ENCODE results near the gene IGSF3. TPM values are rescaled to one million over a fixed set of nuclear protein-coding genes. Genes with fewer than 3 reads are reported as not detected.
A peak's percentile ranks its signal among the peaks of the same experiment; 100 is the strongest.
"Not testable (repeated sequence)": the region's sequence is repeated elsewhere in the genome, so short reads cannot be mapped to it uniquely, and the experiment has no call there.

IGSF3 gene
- total and polyA plus RNA-seq, 2 of the 8 experiments (the other 6 are each of a cell fraction or from before 2014, with no cell fraction given): 30.0 to 32.2 TPM

DNA sequence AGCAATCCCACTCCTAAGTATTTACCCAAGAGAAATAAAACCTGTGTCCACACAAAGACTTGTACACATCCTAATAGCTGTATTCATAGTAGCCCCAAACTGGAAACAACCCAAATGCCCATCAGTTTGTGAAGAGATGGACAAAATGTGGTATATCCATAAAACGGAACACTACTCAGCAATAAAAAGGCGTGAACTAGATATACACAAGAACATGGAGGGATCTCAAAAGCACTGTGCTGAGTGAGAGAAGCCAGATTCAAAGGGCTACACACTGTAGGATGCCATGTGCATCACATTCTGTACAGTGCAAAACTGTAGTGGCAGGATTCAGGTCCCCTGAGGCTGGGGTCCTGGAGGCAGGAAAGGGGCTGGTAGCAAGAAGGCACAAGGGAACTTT is 22.5 kb downstream of the IGSF3 start:
- H3K4me2 ChIP-seq (ENCODE audit: insufficient read depth in 1 of 2, low read depth in 2 of 2, low read length in 2 of 2); H3K79me2 ChIP-seq (ENCODE audit: control insufficient read depth in 1 of 2, insufficient read depth in 2 of 2, low read length in 2 of 2); H2BK20ac ChIP-seq (ENCODE audit: low read length); H4K5ac ChIP-seq (ENCODE audit: insufficient read length, low read depth, low read length); H3K18ac ChIP-seq (ENCODE audit: extremely low read depth, low read length); H2AK5ac ChIP-seq (ENCODE audit: low read depth, low read length); H4K20me1 ChIP-seq (replicated peaks in 1 of 2; ENCODE audit: control insufficient read depth in 1 of 2, insufficient read depth in 2 of 2, low read length in 2 of 2); H3K27ac ChIP-seq (ENCODE audit: low read depth, low read length); CTCF ChIA-PET (ENCODE audit: partially characterized antibody); FAIRE-seq; H3K4me1 ChIP-seq (replicated peaks in 1 of 4; ENCODE audit: control insufficient read depth in 3 of 4, insufficient read depth in 4 of 4, low read length in 3 of 4); H3K79me1 ChIP-seq (ENCODE audit: low read depth, low read length); DNase-seq (ENCODE audit: low read depth in 1 of 2, low spot score in 2 of 2); H3K36me3 ChIP-seq (ENCODE audit: control insufficient read depth in 2 of 4, insufficient read depth in 4 of 4, low read length in 3 of 4); H3K56ac ChIP-seq (replicated peaks; ENCODE audit: insufficient read length, low read depth, low read length); H3K23ac ChIP-seq (ENCODE audit: insufficient read length); H3K4ac ChIP-seq (replicated peaks; ENCODE audit: insufficient read length, low read depth, low read length); H3K4me3 ChIP-seq (ENCODE audit: extremely low read depth in 1 of 4, insufficient read depth in 2 of 4, low read depth in 3 of 4, low read length in 4 of 4); H3K9ac ChIP-seq (replicated peaks in 1 of 4; ENCODE audit: extremely low read depth in 1 of 4, low read depth in 3 of 4, low read length in 3 of 4); H2AFZ ChIP-seq (ENCODE audit: low read length); H3K27me3 ChIP-seq (replicated peaks in 1 of 4; ENCODE audit: control insufficient read depth in 3 of 4, extremely low read depth in 1 of 4, insufficient read depth in 3 of 4, low read length in 3 of 4); H4K91ac ChIP-seq (replicated peaks; ENCODE audit: insufficient read length, low read length); H2BK15ac ChIP-seq (ENCODE audit: low read length); H2BK12ac ChIP-seq (ENCODE audit: low read depth, low read length); H2BK5ac ChIP-seq (ENCODE audit: low read depth, low read length); H2BK120ac ChIP-seq (replicated peaks; ENCODE audit: low read depth, low read length); H4K8ac ChIP-seq (ENCODE audit: extremely low read depth, insufficient read depth, low read length); H3K14ac ChIP-seq (ENCODE audit: insufficient read length); H3K9me3 ChIP-seq (ENCODE audit: insufficient read depth in 2 of 2, low read depth in 1 of 2, low read length in 1 of 2); POLR2A ChIA-PET (ENCODE audit: partially characterized antibody); H3K23me2 ChIP-seq (ENCODE audit: low read depth, low read length): not testable (repeated sequence)
- 94% methylated on average over 2 of the region's 2 CpGs; no CpG with 5 or more reads in 1 of the 2 experiments for WGBS, 2 experiments (ENCODE audit: extremely low coverage in 1 of 2, insufficient coverage in 1 of 2, insufficient read length in 1 of 2, insufficient replicate concordance in 2 of 2, low coverage in 1 of 2, low lambda C conversion rate in 2 of 2, missing lambda C conversion rate in 1 of 2)

DNA sequence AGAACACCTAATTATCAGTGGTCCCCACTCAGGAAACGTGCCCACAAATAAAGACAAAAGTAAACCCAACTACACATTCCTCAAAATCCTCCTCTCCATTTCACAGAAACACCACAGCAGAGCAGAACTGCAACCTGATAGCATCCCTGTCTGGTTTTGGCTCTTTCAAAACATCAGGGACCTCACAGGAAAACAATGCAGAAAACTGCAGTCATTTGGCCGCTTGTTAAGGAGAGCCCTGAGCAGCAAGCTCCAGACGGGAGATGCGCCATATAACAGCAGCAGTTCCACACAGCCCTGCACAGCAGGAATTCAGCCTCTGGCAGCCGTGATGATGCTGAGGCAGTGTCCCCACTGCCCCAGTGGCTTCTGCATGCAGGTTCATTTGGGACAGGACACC is 23.4 kb downstream of the IGSF3 start:
- H3K79me1 ChIP-seq (ENCODE audit: low read depth, low read length); H4K20me1 ChIP-seq (replicated peaks in 1 of 2; ENCODE audit: control insufficient read depth in 1 of 2, insufficient read depth in 2 of 2, low read length in 2 of 2); H2BK5ac ChIP-seq (ENCODE audit: low read depth, low read length); POLR2A ChIA-PET (ENCODE audit: partially characterized antibody); H3K27ac ChIP-seq (ENCODE audit: low read depth, low read length); H3K36me3 ChIP-seq (ENCODE audit: control insufficient read depth in 2 of 4, insufficient read depth in 4 of 4, low read length in 3 of 4); H3K4ac ChIP-seq (replicated peaks; ENCODE audit: insufficient read length, low read depth, low read length); H3K18ac ChIP-seq (ENCODE audit: extremely low read depth, low read length); H3K9me3 ChIP-seq (ENCODE audit: insufficient read depth in 2 of 2, low read depth in 1 of 2, low read length in 1 of 2); H2AFZ ChIP-seq (ENCODE audit: low read length); FAIRE-seq; H2BK20ac ChIP-seq (ENCODE audit: low read length); CTCF ChIA-PET (ENCODE audit: partially characterized antibody); H2AK5ac ChIP-seq (ENCODE audit: low read depth, low read length); DNase-seq (ENCODE audit: low read depth in 1 of 2, low spot score in 2 of 2); H3K14ac ChIP-seq (ENCODE audit: insufficient read length); H3K23ac ChIP-seq (ENCODE audit: insufficient read length); H3K23me2 ChIP-seq (ENCODE audit: low read depth, low read length); H3K4me2 ChIP-seq (ENCODE audit: insufficient read depth in 1 of 2, low read depth in 2 of 2, low read length in 2 of 2); H2BK12ac ChIP-seq (ENCODE audit: low read depth, low read length); H4K91ac ChIP-seq (replicated peaks; ENCODE audit: insufficient read length, low read length); H4K8ac ChIP-seq (ENCODE audit: extremely low read depth, insufficient read depth, low read length); H3K4me1 ChIP-seq (replicated peaks in 1 of 4; ENCODE audit: control insufficient read depth in 3 of 4, insufficient read depth in 4 of 4, low read length in 3 of 4); H3K56ac ChIP-seq (replicated peaks; ENCODE audit: insufficient read length, low read depth, low read length); H2BK120ac ChIP-seq (replicated peaks; ENCODE audit: low read depth, low read length); H3K79me2 ChIP-seq (ENCODE audit: control insufficient read depth in 1 of 2, insufficient read depth in 2 of 2, low read length in 2 of 2); H3K27me3 ChIP-seq (replicated peaks in 1 of 4; ENCODE audit: control insufficient read depth in 3 of 4, extremely low read depth in 1 of 4, insufficient read depth in 3 of 4, low read length in 3 of 4); H4K5ac ChIP-seq (ENCODE audit: insufficient read length, low read depth, low read length); H3K9ac ChIP-seq (replicated peaks in 1 of 4; ENCODE audit: extremely low read depth in 1 of 4, low read depth in 3 of 4, low read length in 3 of 4); H3K4me3 ChIP-seq (ENCODE audit: extremely low read depth in 1 of 4, insufficient read depth in 2 of 4, low read depth in 3 of 4, low read length in 4 of 4): not testable (repeated sequence)
- peak overlapping the region; percentile 88; the same call in 1 of the 2 replicates for H2BK15ac ChIP-seq (ENCODE audit: low read length)
- 90% methylated on average over 5 of the region's 5 CpGs; no CpG with 5 or more reads in 1 of the 2 experiments for WGBS, 2 experiments (ENCODE audit: extremely low coverage in 1 of 2, insufficient coverage in 1 of 2, insufficient read length in 1 of 2, insufficient replicate concordance in 2 of 2, low coverage in 1 of 2, low lambda C conversion rate in 2 of 2, missing lambda C conversion rate in 1 of 2)

Data from H1 (cell line).